ENCODE data around the gene PRPF31. TPM values are rescaled to one million over a fixed set of nuclear protein-coding genes. Genes with fewer than 3 reads are reported as not detected.

Gene PRPF31
- total and polyA plus RNA-seq, 4 donors: 34.1 to 54.1 (median 51.7) TPM

DNA sequence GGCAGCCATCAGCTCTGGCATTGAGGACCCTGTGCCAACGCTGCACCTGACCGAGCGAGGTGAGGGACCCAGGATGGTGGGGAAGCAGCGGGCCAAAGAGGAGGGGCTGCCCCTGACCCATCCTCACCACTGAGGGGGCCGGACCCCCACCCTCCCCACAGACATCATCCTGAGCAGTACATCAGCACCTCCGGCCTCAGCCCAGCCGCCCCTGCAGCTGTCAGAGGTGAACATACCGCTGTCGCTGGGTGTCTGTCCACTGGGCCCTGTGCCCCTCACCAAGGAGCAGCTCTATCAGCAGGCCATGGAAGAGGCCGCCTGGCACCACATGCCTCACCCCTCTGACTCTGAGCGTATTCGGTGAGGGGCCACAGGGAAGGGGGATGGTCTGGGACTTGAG, 36.7 kb downstream of the PRPF31 start:
- DNase-seq (no peak), ATAC-seq (ENCODE audit: insufficient read depth, low FRiP score) (no peak)
- Histone ChIP-seq H3K9me3 (ENCODE audit: control insufficient read depth in 4 of 4, insufficient read depth in 3 of 4, low read length in 3 of 4) (no peaks in the 10 kb centered on the region), H3K4me3 (no peak overlapping the region), H3K4me1 (ENCODE audit: control insufficient read depth in 5 of 5, insufficient read depth in 5 of 5, low read length in 5 of 5) (no peaks in the 10 kb centered on the region), H3K9ac (ENCODE audit: insufficient read depth in 1 of 2, low read length in 2 of 2) (no peak overlapping the region), H3K27ac (ENCODE audit: low read depth in 1 of 2, low read length in 1 of 2) (no peak overlapping the region), H3K27me3 (ENCODE audit: control insufficient read depth in 3 of 3, insufficient read depth in 3 of 3, low read length in 2 of 3) (no peaks in the 10 kb centered on the region), H3K36me3 (ENCODE audit: control insufficient read depth in 4 of 4, insufficient read depth in 4 of 4, low read length in 4 of 4) (peaks cover 14 to 92% (median 33%) of the 10 kb centered on the region in 4 donors)
- TF ChIP-seq CTCF (IDR thresholded peaks at IDR 0.05; ENCODE audit: control extremely low read depth, extremely low read depth): no peak
- 93 to 94% methylated on average over 12 of the region's 12 CpGs for WGBS, 2 donors

- H3K4me1 ChIP-seq (ENCODE audit: control insufficient read depth in 5 of 5, insufficient read depth in 5 of 5, low read length in 5 of 5): no peaks in the 10 kb centered on the region
- H3K4me3 ChIP-seq: no peak overlapping the region
- no peaks in the 10 kb centered on the region for H3K27me3 ChIP-seq (ENCODE audit: control insufficient read depth in 3 of 3, insufficient read depth in 3 of 3, low read length in 2 of 3)
- 95% methylated on average over 25 of the region's 25 CpGs for WGBS, 2 donors
- no peak overlapping the region for H3K9ac ChIP-seq (ENCODE audit: insufficient read depth in 1 of 2, low read length in 2 of 2)
- ATAC-seq (ENCODE audit: insufficient read depth, low FRiP score) (no peak), DNase-seq (no peak)
- H3K9me3 ChIP-seq (ENCODE audit: control insufficient read depth in 4 of 4, insufficient read depth in 3 of 4, low read length in 3 of 4): no peaks in the 10 kb centered on the region
- no peak for TF ChIP-seq CTCF (IDR thresholded peaks at IDR 0.05; ENCODE audit: control extremely low read depth, extremely low read depth)
- no peak overlapping the region for H3K27ac ChIP-seq (ENCODE audit: low read depth in 1 of 2, low read length in 1 of 2)
- peaks cover 14 to 86% (median 29%) of the 10 kb centered on the region in 4 donors for H3K36me3 ChIP-seq (ENCODE audit: control insufficient read depth in 4 of 4, insufficient read depth in 4 of 4, low read length in 4 of 4)
Observed at GRCh38 chr19:54152878-54153524, 37.4 kb downstream of the PRPF31 start.

DNA sequence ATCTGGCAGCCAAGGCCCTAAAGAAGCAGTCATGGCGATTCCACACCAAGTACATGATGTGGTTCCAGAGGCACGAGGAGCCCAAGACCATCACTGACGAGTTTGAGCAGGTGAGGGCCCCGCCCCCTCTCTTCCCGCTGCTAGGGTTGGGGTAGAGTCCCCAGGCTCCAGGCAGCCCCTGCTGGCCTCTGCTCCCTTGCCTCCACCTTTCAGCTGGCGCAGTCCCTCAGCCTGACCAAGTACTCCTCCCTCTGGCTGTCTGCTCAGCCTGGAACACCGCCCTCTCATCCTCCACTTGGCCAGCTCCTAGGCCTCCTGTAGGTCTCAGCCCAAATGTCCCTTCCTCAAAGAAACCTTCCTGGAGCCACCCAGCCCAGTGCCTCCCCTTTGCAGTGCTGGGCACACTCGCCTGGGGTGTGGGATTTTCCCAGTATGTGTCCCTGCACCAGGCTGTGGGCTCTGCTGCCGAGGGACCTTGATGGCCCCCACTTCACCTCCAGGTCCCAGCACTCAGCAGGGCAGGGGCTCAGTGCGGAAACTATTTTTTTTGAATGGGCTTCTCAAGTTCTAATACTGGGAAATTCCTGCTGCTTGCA, 38.3 kb downstream of the PRPF31 start:
- Histone ChIP-seq H3K4me1 (ENCODE audit: control insufficient read depth in 5 of 5, insufficient read depth in 5 of 5, low read length in 5 of 5) (peaks cover 2 to 6% (median 4%) of the 10 kb centered on the region in 5 donors), H3K27me3 (ENCODE audit: control insufficient read depth in 3 of 3, insufficient read depth in 3 of 3, low read length in 2 of 3) (no peaks in the 10 kb centered on the region), H3K36me3 (ENCODE audit: control insufficient read depth in 4 of 4, insufficient read depth in 4 of 4, low read length in 4 of 4) (peaks cover 14 to 79% (median 28%) of the 10 kb centered on the region in 4 donors), H3K27ac (ENCODE audit: low read depth in 1 of 2, low read length in 1 of 2) (no peak overlapping the region), H3K9ac (ENCODE audit: insufficient read depth in 1 of 2, low read length in 2 of 2) (no peak overlapping the region), H3K9me3 (ENCODE audit: control insufficient read depth in 4 of 4, insufficient read depth in 3 of 4, low read length in 3 of 4) (no peaks in the 10 kb centered on the region), H3K4me3 (no peak overlapping the region)
- no peak for ATAC-seq (ENCODE audit: insufficient read depth, low FRiP score)
- 83 to 84% methylated on average over 10 of the region's 10 CpGs for WGBS, 2 donors
- DNase-seq: no peak
- no peak for TF ChIP-seq CTCF (IDR thresholded peaks at IDR 0.05; ENCODE audit: control extremely low read depth, extremely low read depth)
